GM10248 (cell line): ENCODE measurements around the gene NKX1-1.

Experiments used
- CTCF ChIA-PET: fragments of 300-600 bp; sonication (Branson Sonifier 250); formaldehyde crosslinking; extraction: SDS; loops from one replicate; lab custom pipeline; 2021; ENCODE audit warnings: antibody characterized with exemption; lab: Yijun Ruan, JAX
- POLR2A ChIA-PET: fragments of 350-650 bp; sonication (Branson Sonifier 250); formaldehyde crosslinking; extraction: SDS; loops from one replicate; lab custom pipeline; 2020; ENCODE audit warnings: antibody characterized with exemption; lab: Yijun Ruan, JAX
- DNase-seq: peaks from one replicate; pipeline ENCODE4 v3.0.0; 2012; ENCODE audit errors: extremely low spot score
- TF ChIP-seq, protein P1 (sequence below): IDR thresholded peaks from 2 replicates; pipeline ENCODE4 v1.5.1; 2012; ENCODE audit warnings: mild to moderate bottlenecking, low read depth; ENCODE audit errors: extremely low read depth, missing control alignments, control extremely low read depth

NKX1-1 gene

GRCh38 chr4:1364748-1365147 is 41.5 kb downstream of the NKX1-1 start:
- TF ChIP-seq, protein P1, sequence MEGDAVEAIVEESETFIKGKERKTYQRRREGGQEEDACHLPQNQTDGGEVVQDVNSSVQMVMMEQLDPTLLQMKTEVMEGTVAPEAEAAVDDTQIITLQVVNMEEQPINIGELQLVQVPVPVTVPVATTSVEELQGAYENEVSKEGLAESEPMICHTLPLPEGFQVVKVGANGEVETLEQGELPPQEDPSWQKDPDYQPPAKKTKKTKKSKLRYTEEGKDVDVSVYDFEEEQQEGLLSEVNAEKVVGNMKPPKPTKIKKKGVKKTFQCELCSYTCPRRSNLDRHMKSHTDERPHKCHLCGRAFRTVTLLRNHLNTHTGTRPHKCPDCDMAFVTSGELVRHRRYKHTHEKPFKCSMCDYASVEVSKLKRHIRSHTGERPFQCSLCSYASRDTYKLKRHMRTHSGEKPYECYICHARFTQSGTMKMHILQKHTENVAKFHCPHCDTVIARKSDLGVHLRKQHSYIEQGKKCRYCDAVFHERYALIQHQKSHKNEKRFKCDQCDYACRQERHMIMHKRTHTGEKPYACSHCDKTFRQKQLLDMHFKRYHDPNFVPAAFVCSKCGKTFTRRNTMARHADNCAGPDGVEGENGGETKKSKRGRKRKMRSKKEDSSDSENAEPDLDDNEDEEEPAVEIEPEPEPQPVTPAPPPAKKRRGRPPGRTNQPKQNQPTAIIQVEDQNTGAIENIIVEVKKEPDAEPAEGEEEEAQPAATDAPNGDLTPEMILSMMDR = no peak
- ChIA-PET CTCF (interaction anchor here (1.0 to 2.6 kb wide), 2 partner anchors 9 to 12 kb away, joined by 6 to 14 read pairs; no protein-coding TSS in a partner anchor), POLR2A (no interaction called here)
- no peak for DNase-seq

DNA sequence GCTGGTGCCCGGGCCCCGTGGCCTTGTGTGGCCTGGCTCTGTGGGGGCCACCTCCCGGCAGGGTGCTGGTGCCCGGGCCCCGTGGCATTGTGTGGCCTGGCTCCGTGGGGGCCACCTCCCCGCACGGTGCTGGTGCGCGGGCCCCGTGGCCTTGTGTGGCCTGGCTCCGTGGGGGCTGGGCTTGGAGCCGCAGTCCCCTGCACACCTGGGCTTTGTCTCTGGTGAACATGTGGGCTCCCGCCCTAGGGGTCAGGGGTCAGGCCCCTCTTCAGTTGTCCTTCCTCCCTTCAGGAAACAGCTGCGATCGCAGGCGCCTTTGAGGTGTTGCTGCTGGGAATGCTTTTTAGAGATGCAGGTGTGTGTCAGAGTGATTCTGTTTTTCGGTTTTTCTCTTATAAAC is 42.0 kb downstream of the NKX1-1 start:
- TF ChIP-seq, protein P1 = no peak
- ChIA-PET POLR2A (no interaction called here), CTCF (interaction anchor here (1.0 to 2.6 kb wide), 2 partner anchors 8 to 12 kb away, joined by 6 to 14 read pairs; no protein-coding TSS in a partner anchor)
- no peak for DNase-seq

DNA sequence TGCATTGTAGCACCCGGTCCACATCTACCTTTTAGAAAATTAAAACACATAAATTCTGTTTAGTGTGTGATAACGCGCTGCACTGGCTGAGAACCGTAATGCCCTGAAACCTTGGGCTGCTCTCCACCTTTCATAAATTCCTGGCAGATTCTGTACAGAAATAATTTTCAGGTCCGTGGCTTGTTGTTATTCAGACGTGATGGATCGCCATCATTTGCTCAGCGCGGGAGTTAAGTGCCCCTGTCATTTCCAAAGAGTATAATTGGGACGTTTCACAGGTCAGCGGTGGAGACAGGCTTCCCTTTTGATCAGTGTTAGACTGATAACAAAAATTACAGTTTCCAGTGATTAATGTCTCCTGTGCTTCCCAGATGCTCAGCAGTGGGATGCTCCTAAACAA is 42.7 kb downstream of the NKX1-1 start:
- CTCF ChIA-PET = interaction anchor here (1.5 kb wide), 1 partner anchor 10 kb away, joined by 3 read pairs; no protein-coding TSS in a partner anchor
- no peak for DNase-seq
- TF ChIP-seq, protein P1 = no peak
- POLR2A ChIA-PET = no interaction called here

DNA sequence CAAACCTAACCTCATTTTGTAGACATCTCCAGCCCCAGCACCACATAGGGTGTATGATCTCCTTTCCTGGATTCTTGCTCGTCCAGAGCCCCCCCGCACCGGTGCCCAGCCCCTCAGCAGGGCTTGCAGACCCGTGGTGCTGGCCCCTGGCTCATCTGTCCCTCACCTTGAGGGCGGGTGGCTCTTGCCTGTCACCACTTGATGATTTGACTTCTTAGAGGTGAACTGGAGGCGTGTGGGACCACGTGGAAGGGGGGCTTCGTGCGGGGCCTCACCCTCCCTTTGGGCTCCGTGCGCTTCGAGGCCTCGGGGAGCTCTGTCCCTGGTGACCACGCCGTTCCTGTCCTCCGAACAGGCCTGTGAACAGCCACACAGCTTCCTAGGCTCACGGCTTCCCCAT is 43.7 kb downstream of the NKX1-1 start:
- ChIA-PET CTCF (interaction anchor here (1.5 kb wide), 1 partner anchor 9 kb away, joined by 3 read pairs; no protein-coding TSS in a partner anchor), POLR2A (no interaction called here)
- DNase-seq = no peak
- TF ChIP-seq, protein P1 = no peak

GRCh38 chr4:1362046-1362445 is 44.2 kb downstream of the NKX1-1 start:
- CTCF ChIA-PET = interaction anchor here (1.5 kb wide), 1 partner anchor 9 kb away, joined by 3 read pairs; no protein-coding TSS in a partner anchor
- TF ChIP-seq, protein P1 = no peak
- no peak for DNase-seq
- POLR2A ChIA-PET = no interaction called here

DNA sequence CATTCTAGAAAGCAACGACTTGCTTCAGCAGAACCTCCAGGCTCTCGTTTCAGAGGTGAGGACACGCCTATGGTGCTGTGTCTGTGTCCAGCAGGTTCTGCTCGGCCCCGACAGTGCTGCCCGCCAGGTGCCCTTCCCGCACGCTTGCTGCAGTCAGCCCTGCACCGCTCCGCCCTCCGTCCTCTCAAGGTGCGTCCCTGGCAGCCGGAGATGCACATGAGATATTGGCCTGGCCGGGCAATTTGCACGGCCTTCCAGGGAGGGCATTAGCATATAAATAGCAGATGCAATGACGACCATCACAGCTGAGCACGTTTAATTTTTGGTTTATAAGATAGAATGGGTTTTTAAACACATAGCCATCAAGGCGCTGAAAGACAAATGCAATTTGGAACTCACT is 44.8 kb downstream of the NKX1-1 start:
- DNase-seq = no peak
- ChIA-PET POLR2A (no interaction called here), CTCF (interaction anchor here (1.1 kb wide), 1 partner anchor 9 kb away, joined by 4 read pairs; no protein-coding TSS in a partner anchor)
- TF ChIP-seq, protein P1 = no peak
